Smooth muscle cell (in vitro differentiated cells): ENCODE results near the gene RAB14. TPM values are rescaled to one million over a fixed set of nuclear protein-coding genes. Genes with fewer than 3 reads are reported as not detected.

Experiments used
- DNase-seq: peaks from one replicate; lab custom pipeline; 2025; ENCODE audit not compliant: unreplicated experiment; lab: John Stamatoyannopoulos, UW
- H2AFZ ChIP-seq: fragments of 200-600 bp; sonication (generic); 2 replicates; pipeline ENCODE4 v1.6.0; 2016; ENCODE audit warnings: antibody characterized with exemption, low read depth, mild to moderate bottlenecking
- H3F3A ChIP-seq: fragments of 200-600 bp; sonication (generic); 2 replicates; pipeline ENCODE4 v1.6.0; 2017; ENCODE audit warnings: antibody characterized with exemption, low read depth
- H3K27ac ChIP-seq: fragments of 200-600 bp; sonication (generic); 2 replicates; pipeline ENCODE4 v1.5.1; 2016; ENCODE audit warnings: low read depth, mild to moderate bottlenecking
- H3K27me3 ChIP-seq: fragments of 200-600 bp; sonication (generic); 2 replicates; pipeline ENCODE4 v1.6.1; 2016; ENCODE audit warnings: low read depth, mild to moderate bottlenecking
- H3K36me3 ChIP-seq: fragments of 200-600 bp; sonication (generic); 2 replicates; pipeline ENCODE4 v1.5.1; 2016; ENCODE audit warnings: low read depth
- H3K4me1 ChIP-seq: fragments of 200-600 bp; sonication (generic); 2 replicates; pipeline ENCODE4 v1.5.1; 2016; ENCODE audit warnings: low read depth
- H3K4me2 ChIP-seq: fragments of 200-600 bp; sonication (generic); 2 replicates; pipeline ENCODE4 v1.6.0; 2016; ENCODE audit warnings: mild to moderate bottlenecking
- H3K4me3 ChIP-seq: fragments of 200-600 bp; sonication (generic); 2 replicates; pipeline ENCODE4 v1.5.1; 2016; ENCODE audit warnings: mild to moderate bottlenecking
- H3K79me2 ChIP-seq: fragments of 200-600 bp; sonication (generic); 2 replicates; pipeline ENCODE4 v1.6.0; 2016; ENCODE audit warnings: low read depth, mild to moderate bottlenecking
- H3K9ac ChIP-seq: fragments of 200-600 bp; sonication (generic); 2 replicates; pipeline ENCODE4 v1.6.0; 2016; ENCODE audit warnings: low read depth
- H3K9me3 ChIP-seq: fragments of 200-600 bp; sonication (generic); replicated peaks from 2 replicates; pipeline ENCODE4 v1.5.1; 2016; ENCODE audit warnings: low read depth
- H4K20me1 ChIP-seq: fragments of 200-600 bp; sonication (generic); 2 replicates; pipeline ENCODE4 v1.6.0; 2016; ENCODE audit warnings: low read depth
- CTCF ChIP-seq: fragments of 200-600 bp; sonication (generic); IDR thresholded peaks from 2 replicates; pipeline ENCODE4 v1.5.1; 2017; ENCODE audit warnings: borderline replicate concordance, mild to moderate bottlenecking, antibody characterized with exemption; ENCODE audit not compliant: insufficient read depth, poor library complexity, severe bottlenecking
- WGBS: methylation state at CpG from one replicate; pipeline ENCODE4 v1.1.7; 2016; ENCODE audit warnings: low lambda C conversion rate; 5-methylcytosine and 5-hydroxymethylcytosine counted together
- polyA plus RNA-seq: library from polyadenylated mRNA; unstranded; fragments of >200 nt; fragmentation: Nextera tagmentation; extraction: Ambion mirVana; gene quantifications from 2 replicates; pipeline ENCODE4 v1.2.1, GENCODE V29; 2016
- total RNA-seq: library from RNA; depleted of rRNA; stranded (reverse); fragments of >200 nt; gene quantifications from 2 replicates; pipeline ENCODE4 v1.2.3, GENCODE V29; 2014

Gene RAB14
- total and polyA plus RNA-seq, 2 experiments from 2014 or later, result 49.3 to 51.4 TPM

- H3K4me2 ChIP-seq, result no peak overlapping the region
- H3K4me3 ChIP-seq, result no peak overlapping the region
- H2AFZ ChIP-seq, result no peak overlapping the region
- H3K36me3 ChIP-seq, result peaks cover 8% of the 10 kb centered on the region
- no peaks in the 10 kb centered on the region for H3K9me3 ChIP-seq
- no peak for DNase-seq
- no peaks in the 10 kb centered on the region for H3K27me3 ChIP-seq
- no peak overlapping the region for H3K9ac ChIP-seq
- peaks cover 75% of the 10 kb centered on the region for H3K79me2 ChIP-seq
- peaks cover 8% of the 10 kb centered on the region for H3K4me1 ChIP-seq
- TF ChIP-seq CTCF, result no peak
- no peaks in the 10 kb centered on the region for H3F3A ChIP-seq
- peaks cover 99% of the 10 kb centered on the region for H4K20me1 ChIP-seq
- H3K27ac ChIP-seq, result no peak overlapping the region
Observed at GRCh38 chr9:121184463-121184862, 17.2 kb downstream of the RAB14 start.

DNA sequence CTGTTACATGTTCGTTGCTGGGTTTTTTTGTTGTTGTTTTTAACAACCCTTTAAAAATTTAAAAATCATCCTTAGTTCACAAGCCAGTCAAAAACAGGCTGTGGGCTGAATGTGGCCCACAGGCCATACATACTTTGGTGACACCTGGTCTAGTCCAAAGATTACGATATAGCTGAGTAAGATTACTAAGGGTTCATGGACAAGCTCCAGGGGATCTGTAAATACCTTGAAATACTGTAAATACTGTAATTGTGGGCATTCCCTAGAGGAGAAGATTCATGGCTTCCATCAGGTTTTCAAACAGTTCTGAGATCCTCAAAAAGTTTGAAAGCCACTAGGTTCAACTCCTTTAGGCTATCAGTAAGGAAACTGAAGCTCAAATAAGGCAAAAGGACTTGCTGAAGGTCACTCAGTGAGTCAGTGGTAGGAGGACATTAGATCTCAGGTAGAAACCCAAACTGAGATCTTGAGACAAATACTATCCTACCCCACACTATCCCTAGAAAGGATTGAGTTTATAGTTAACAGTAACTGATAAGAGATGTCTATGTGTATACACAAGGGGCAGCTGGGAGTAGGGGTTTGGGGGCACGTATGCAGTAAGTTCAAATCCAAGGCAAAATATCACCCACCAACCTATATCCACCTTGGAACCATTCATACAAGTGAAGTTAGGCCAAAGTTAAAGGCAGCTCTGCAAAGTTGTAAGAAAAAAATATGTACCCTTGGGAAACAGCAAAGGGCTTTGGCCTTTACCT, 17.8 kb downstream of the RAB14 start:
- Histone ChIP-seq H3F3A (no peaks in the 10 kb centered on the region), H4K20me1 (peaks cover 98% of the 10 kb centered on the region), H3K4me1 (peaks cover 8% of the 10 kb centered on the region), H3K27me3 (no peaks in the 10 kb centered on the region), H3K9ac (no peak overlapping the region), H3K27ac (peak overlapping the region; percentile 22), H3K9me3 (no peaks in the 10 kb centered on the region), H3K36me3 (peaks cover 8% of the 10 kb centered on the region), H2AFZ (no peak overlapping the region), H3K4me3 (no peak overlapping the region), H3K79me2 (peaks cover 70% of the 10 kb centered on the region), H3K4me2 (no peak overlapping the region)
- TF ChIP-seq CTCF, result no peak
- no peak for DNase-seq
- WGBS, result 82% methylated on average over 3 of the region's 3 CpGs

- H3K27me3 ChIP-seq, result no peaks in the 10 kb centered on the region
- no peaks in the 10 kb centered on the region for H3F3A ChIP-seq
- H2AFZ ChIP-seq, result no peak overlapping the region
- H3K4me2 ChIP-seq, result no peak overlapping the region
- no peak overlapping the region for H3K4me3 ChIP-seq
- peaks cover 5% of the 10 kb centered on the region for H3K4me1 ChIP-seq
- H4K20me1 ChIP-seq, result peaks cover 98% of the 10 kb centered on the region
- TF ChIP-seq CTCF, result no peak
- H3K27ac ChIP-seq, result peak overlapping the region; percentile 22
- H3K9ac ChIP-seq, result no peak overlapping the region
- H3K9me3 ChIP-seq, result no peaks in the 10 kb centered on the region
- H3K36me3 ChIP-seq, result peaks cover 8% of the 10 kb centered on the region
- no peak for DNase-seq
- peaks cover 62% of the 10 kb centered on the region for H3K79me2 ChIP-seq
Observed at GRCh38 chr9:121182989-121183388, 18.7 kb downstream of the RAB14 start.
